Vagina (tissue), 2 donors: ENCODE measurements around the gene METTL16.

Experiments used
- CTCF ChIP-seq, 3 experiments: fragments of 450-650 bp in 2 of 3; fragments of 200-600 bp in 1 of 3; sonication (generic) in 1 of 3; IDR thresholded peaks; one replicate each; pipeline ENCODE4 v1.5.1; 2017 to 2019; ENCODE audit warnings: antibody characterized with exemption in 3 of 3, mild to moderate bottlenecking in 2 of 3, moderate library complexity in 2 of 3
- POLR2A ChIP-seq, 2 donors: fragments of 450-650 bp; IDR thresholded peaks; one replicate each; pipeline ENCODE4 v1.6.1; 2017; ENCODE audit warnings: antibody characterized with exemption in 2 of 2, mild to moderate bottlenecking in 2 of 2, moderate library complexity in 2 of 2
- POLR2AphosphoS5 ChIP-seq, 2 donors: sonication (generic); formaldehyde crosslinking; IDR thresholded peaks; one replicate each; pipeline ENCODE4 v1.9.0; 2017; ENCODE audit warnings: antibody characterized with exemption in 2 of 2, mild to moderate bottlenecking in 2 of 2, low read depth in 1 of 2; ENCODE audit not compliant: insufficient read depth in 1 of 2

DNA sequence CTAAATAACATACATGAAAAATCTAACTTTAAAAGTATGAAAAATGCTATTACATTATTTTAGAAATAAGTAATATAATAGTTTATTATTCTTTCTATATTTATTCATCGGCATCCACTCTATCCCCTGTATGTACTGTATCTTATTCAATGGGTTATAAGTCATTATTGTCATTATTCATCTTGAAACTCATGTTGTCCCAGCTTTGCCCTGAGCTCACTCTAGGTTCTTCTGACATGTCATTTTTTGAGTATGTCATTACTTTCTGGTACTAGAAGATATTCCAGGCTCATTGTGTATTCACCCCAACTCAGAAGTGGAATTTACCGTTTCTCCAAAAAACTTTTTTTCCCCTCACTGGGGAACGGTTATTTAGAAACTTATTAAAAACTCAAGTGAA, 57.8 kb downstream of the METTL16 start:
- TF ChIP-seq POLR2AphosphoS5 (IDR thresholded peaks at IDR 0.05; ENCODE audit: insufficient read depth in 1 of 2, low read depth in 1 of 2) (no peak), POLR2A (IDR thresholded peaks at IDR 0.05) (no peak), CTCF (IDR thresholded peaks at IDR 0.05) (no peak)
